GM12865 (cell line): ENCODE results near the gene ZNF579.

Experiments
- DNase-seq: peaks from one replicate; pipeline ENCODE4 v3.0.0; 2010; ENCODE audit warnings: low read depth
- H3K4me3 ChIP-seq: 2 replicates; pipeline ENCODE4 v1.5.1; 2011; ENCODE audit warnings: mild to moderate bottlenecking, low read depth, low read length, control low read depth
- TF ChIP-seq, protein P1 (sequence below): IDR thresholded peaks from 2 replicates; pipeline ENCODE4 v1.5.1; 2011; ENCODE audit warnings: low read length, control low read depth, low read depth, inconsistent platforms; ENCODE audit not compliant: insufficient read depth; ENCODE audit errors: missing control alignments

Gene ZNF579

DNA sequence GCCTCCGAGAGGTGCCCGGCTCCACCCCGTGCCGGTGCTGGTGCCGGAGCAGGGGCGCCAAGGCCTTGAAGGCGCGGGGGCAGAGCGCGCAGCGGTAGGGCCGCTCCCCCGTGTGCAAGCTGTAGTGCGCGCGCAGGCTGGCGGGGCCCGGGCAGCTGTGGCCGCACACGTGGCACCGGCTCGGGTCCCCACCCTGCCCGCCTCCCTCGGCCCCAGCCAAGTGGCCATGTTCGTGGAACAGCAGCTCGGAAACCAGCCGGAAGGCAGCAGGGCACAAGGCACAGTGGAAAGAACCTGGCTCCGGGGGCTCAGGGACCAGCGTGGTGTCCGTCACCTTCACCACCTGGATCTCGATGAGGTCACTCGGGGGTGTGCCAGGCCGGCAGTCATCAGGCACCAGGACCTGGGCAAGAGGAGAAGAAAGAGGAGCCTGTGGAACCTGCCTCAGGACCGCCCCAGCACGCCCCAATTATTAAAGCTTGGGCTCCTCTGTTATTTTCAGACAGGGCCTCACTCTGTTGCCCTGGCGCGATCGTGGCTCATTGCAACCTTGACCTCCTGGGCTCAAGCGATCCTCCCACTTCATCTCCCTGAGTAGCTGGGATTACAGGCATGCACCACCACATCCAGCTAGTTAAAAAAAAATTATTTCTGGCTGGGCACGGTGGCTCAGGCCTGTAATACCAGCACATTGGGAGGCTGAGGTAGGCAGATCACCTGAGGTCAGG, 41.8 kb upstream of the ZNF579 start:
- DNase-seq, result no peak
- H3K4me3 ChIP-seq, result no peak overlapping the region
- TF ChIP-seq, protein P1, sequence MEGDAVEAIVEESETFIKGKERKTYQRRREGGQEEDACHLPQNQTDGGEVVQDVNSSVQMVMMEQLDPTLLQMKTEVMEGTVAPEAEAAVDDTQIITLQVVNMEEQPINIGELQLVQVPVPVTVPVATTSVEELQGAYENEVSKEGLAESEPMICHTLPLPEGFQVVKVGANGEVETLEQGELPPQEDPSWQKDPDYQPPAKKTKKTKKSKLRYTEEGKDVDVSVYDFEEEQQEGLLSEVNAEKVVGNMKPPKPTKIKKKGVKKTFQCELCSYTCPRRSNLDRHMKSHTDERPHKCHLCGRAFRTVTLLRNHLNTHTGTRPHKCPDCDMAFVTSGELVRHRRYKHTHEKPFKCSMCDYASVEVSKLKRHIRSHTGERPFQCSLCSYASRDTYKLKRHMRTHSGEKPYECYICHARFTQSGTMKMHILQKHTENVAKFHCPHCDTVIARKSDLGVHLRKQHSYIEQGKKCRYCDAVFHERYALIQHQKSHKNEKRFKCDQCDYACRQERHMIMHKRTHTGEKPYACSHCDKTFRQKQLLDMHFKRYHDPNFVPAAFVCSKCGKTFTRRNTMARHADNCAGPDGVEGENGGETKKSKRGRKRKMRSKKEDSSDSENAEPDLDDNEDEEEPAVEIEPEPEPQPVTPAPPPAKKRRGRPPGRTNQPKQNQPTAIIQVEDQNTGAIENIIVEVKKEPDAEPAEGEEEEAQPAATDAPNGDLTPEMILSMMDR, result no peak

DNA sequence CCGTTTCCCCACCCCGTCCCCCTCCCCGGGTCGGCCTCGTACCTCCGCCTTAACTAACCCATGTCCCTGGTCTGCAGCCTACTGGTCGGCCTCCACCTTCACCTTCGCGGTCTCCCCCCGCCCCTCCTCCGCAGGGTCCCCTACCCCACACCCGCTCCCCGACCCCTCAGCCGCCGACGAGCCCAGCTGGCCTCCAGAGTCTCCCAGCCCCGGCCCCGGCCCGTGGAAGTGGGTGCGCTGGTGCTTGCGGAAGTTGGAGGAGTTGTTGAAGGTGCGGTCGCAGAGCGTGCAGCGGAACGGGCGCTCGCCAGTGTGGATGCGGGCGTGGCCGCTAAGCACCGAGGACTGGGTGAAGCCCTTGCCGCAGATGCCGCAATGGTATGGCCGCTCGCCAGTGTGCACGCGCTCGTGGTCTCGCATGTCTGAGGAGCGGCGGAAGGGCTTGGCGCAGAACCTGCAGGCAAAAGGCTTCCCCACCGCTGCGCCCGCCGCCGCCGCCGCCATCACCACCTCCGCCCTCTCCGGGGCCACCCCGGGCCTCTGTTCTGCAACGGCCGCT, 41.1 kb upstream of the ZNF579 start:
- no peak for DNase-seq
- H3K4me3 ChIP-seq, result no peak overlapping the region
- TF ChIP-seq, protein P1, result no peak

DNA sequence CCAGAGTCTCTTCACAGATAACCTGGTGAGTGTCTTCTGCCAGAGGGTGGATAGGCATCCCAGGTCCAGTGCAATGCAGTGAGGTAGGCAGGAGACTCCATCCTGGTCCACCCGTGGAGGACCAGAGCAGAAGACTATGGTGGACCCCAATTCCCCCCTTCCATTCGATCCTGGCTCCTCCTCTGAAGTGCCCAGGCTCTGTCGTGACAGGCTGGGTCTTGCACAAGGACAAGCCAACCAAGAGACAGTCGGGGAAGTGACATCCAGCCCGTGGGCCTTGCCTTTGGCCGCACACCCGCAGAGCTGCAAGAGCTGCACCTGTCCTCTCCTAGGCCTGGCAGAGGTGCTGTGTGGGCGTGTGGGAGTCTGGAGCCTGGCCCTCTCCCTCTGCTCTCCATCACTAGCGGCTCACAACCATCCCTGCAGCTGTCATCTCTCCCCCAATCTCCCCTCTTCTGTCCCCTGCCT, 40.6 kb upstream of the ZNF579 start:
- DNase-seq, result no peak
- no peak overlapping the region for H3K4me3 ChIP-seq
- TF ChIP-seq, protein P1, result no peak

DNA sequence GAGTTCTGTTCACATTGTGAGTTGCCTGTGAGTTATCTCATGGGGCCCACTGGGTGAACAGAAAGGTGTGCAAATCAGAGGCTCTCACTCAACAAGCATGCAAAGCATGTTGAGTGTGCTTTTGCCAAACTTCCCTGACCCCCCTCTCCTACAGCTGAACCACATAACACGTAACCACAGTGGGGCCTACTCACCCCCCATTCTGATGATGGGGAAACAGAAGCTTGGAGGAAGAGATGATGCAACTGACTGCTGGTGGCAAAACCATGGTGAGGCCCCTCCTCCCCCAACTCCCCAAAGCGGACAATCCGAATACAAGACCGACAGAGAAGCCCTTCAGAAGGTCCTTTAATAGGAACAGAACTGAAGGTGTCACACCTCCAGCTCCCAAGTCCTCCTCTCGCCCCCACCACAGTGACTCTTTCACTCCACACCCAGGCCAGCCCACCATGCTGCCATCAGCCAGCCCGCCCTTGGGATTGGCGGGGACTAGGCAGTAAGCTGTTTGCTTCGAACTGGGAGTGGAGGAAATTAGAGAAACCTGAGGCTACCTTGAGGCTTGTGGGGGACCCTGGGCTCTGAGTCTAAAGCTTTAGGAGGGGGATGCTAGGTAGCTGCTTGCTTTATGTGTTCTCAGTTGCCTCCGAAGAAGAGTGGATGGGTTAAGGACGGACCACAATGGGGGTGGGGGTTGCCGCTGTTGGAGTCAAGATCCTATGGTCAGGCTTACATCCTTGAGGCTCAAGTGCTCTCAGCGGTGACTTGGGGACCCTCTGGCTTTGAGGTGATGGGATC, 40.0 kb upstream of the ZNF579 start:
- TF ChIP-seq, protein P1, result no peak
- no peak for DNase-seq
- no peak overlapping the region for H3K4me3 ChIP-seq

DNA sequence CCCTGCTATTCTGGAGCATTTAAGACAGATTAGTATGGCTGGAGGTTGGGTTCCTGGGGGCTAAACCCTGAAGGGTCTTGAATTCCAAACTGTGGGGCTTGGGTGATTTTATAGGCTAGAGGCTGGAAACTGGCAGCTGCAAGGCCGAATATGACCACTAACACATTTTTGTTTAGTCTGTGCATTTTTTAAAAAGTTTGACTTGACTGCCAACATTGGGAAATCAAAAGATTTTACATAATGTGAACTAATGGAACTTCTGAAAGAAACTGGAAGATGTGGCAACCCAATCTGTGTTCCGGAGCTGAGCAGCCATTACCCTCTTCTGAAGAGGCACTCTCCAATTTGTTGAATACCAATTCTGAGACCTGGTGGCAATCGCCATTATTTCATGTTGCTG, 38.6 kb upstream of the ZNF579 start:
- no peak for DNase-seq
- TF ChIP-seq, protein P1, result no peak
- H3K4me3 ChIP-seq, result no peak overlapping the region

DNA sequence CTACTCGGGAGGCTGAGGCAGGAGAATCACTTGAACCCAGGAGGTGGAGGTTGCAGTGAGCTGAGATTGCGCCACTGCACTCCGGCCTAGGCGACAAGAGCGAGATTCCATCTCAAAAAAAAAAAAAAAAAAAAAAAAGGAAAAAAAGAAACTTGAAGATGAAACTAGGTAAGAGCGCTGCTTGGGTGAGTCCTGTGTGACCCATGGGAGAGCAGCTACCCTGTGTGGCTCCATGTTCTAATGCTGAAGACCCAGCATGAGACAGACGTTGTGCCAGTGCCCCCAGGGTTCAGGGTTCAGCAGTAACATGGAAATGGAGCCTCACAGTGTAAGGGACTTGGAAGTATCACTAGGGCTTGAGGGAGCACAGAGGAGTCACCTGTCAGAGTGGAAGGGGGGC, 37.8 kb upstream of the ZNF579 start:
- TF ChIP-seq, protein P1, result no peak
- no peak for DNase-seq
- H3K4me3 ChIP-seq, result no peak overlapping the region

DNA sequence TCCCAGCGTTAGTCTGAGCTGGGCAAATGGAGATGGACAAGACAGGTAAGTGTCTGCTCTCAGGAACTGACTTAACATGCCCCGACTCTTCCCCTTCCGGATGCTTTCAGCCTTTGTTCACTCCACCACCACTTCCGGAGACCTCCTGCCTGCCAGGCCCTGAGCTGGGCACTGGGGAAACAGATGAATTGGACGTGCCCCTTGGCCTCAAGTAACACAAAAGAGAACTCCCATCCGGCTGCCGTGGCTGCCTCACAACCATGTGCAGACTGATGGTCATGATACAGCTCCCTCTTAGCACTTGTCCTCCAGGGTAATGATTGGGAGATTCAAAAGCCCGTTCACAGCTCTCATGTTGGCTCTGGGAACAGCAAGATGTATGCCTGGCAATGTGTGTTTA, 36.8 kb upstream of the ZNF579 start:
- DNase-seq, result no peak
- H3K4me3 ChIP-seq, result no peak overlapping the region
- TF ChIP-seq, protein P1, result no peak
